Measurements from ENCODE around the gene GRAMD1B. TPM values are rescaled to one million over a fixed set of nuclear protein-coding genes. Genes with fewer than 3 reads are reported as not detected.

Gene GRAMD1B
- total and polyA plus RNA-seq, 2 experiments from 2014 or later, result 9.0 to 20.4 TPM

GRCh38 chr11:123441161-123441560, 11.1 kb downstream of the GRAMD1B start:
- Histone ChIP-seq H3K4me3 (no peak overlapping the region), H3K27me3 (no peaks in the 10 kb centered on the region), H3K79me2 (no peaks in the 10 kb centered on the region), H3K9me3 (ENCODE audit: low read depth) (no peaks in the 10 kb centered on the region), H3K27ac (no peak overlapping the region), H2AFZ (no peak overlapping the region), H3K9me2 (replicated peaks; ENCODE audit: insufficient read depth) (no peaks in the 10 kb centered on the region), H3K4me1 (ENCODE audit: insufficient read depth) (no peaks in the 10 kb centered on the region), H3K36me3 (replicated peaks; ENCODE audit: insufficient read depth, low read depth) (no peaks in the 10 kb centered on the region), H4K20me1 (ENCODE audit: insufficient read depth, poor library complexity, severe bottlenecking) (no peaks in the 10 kb centered on the region), H3K4me2 (no peak overlapping the region)
- WGBS (ENCODE audit: low lambda C conversion rate, missing lambda C conversion rate), result 96% methylated on average over 5 of the region's 5 CpGs
- no peak for TF ChIP-seq EZH2 (IDR thresholded peaks at IDR 0.05; ENCODE audit: borderline replicate concordance)
- no peak for TF ChIP-seq EZH2phosphoT487 (IDR thresholded peaks at IDR 0.05; ENCODE audit: low read depth, severe bottlenecking, unreplicated experiment)
- no peak for TF ChIP-seq CTCF (IDR thresholded peaks at IDR 0.05; ENCODE audit: poor library complexity)
- DNase-seq (ENCODE audit: low spot score), result no peak

- Histone ChIP-seq H3K27me3 (no peaks in the 10 kb centered on the region), H3K9me2 (replicated peaks; ENCODE audit: insufficient read depth) (no peaks in the 10 kb centered on the region), H4K20me1 (ENCODE audit: insufficient read depth, poor library complexity, severe bottlenecking) (no peaks in the 10 kb centered on the region), H3K4me2 (no peak overlapping the region), H3K36me3 (replicated peaks; ENCODE audit: insufficient read depth, low read depth) (no peaks in the 10 kb centered on the region), H3K4me3 (no peak overlapping the region), H3K4me1 (ENCODE audit: insufficient read depth) (no peaks in the 10 kb centered on the region), H3K9me3 (ENCODE audit: low read depth) (no peaks in the 10 kb centered on the region), H3K79me2 (no peaks in the 10 kb centered on the region), H2AFZ (no peak overlapping the region), H3K27ac (no peak overlapping the region)
- TF ChIP-seq EZH2 (IDR thresholded peaks at IDR 0.05; ENCODE audit: borderline replicate concordance), result no peak
- TF ChIP-seq EZH2phosphoT487 (IDR thresholded peaks at IDR 0.05; ENCODE audit: low read depth, severe bottlenecking, unreplicated experiment), result no peak
- no peak for TF ChIP-seq CTCF (IDR thresholded peaks at IDR 0.05; ENCODE audit: poor library complexity)
- DNase-seq (ENCODE audit: low spot score), result no peak
- WGBS (ENCODE audit: low lambda C conversion rate, missing lambda C conversion rate), result 95% methylated on average over 5 of the region's 5 CpGs
Measured at GRCh38 chr11:123443851-123444623, 14.0 kb downstream of the GRAMD1B start.

GRCh38 chr11:123448823-123449222, 18.8 kb downstream of the GRAMD1B start:
- no peaks in the 10 kb centered on the region for H4K20me1 ChIP-seq (ENCODE audit: insufficient read depth, poor library complexity, severe bottlenecking)
- H3K36me3 ChIP-seq (replicated peaks; ENCODE audit: insufficient read depth, low read depth), result no peaks in the 10 kb centered on the region
- H3K4me1 ChIP-seq (ENCODE audit: insufficient read depth), result no peaks in the 10 kb centered on the region
- 79% methylated on average over 8 of the region's 8 CpGs for WGBS (ENCODE audit: low lambda C conversion rate, missing lambda C conversion rate)
- no peak overlapping the region for H3K27ac ChIP-seq
- DNase-seq (ENCODE audit: low spot score), result no peak
- H3K9me3 ChIP-seq (ENCODE audit: low read depth), result no peaks in the 10 kb centered on the region
- H3K4me2 ChIP-seq, result no peak overlapping the region
- H3K4me3 ChIP-seq, result no peak overlapping the region
- no peak for TF ChIP-seq CTCF (IDR thresholded peaks at IDR 0.05; ENCODE audit: poor library complexity)
- TF ChIP-seq EZH2 (IDR thresholded peaks at IDR 0.05; ENCODE audit: borderline replicate concordance), result no peak
- H3K27me3 ChIP-seq, result no peaks in the 10 kb centered on the region
- H3K9me2 ChIP-seq (replicated peaks; ENCODE audit: insufficient read depth), result no peaks in the 10 kb centered on the region
- H2AFZ ChIP-seq, result no peak overlapping the region
- H3K79me2 ChIP-seq, result no peaks in the 10 kb centered on the region
